Measurements from ENCODE around the gene SLC50A1. TPM values are rescaled to one million over a fixed set of nuclear protein-coding genes. Genes with fewer than 3 reads are reported as not detected.

SLC50A1 gene
- total and polyA plus RNA-seq, 9 of the 15 experiments (the other 6 are each of a cell fraction or from before 2014, with no cell fraction given): 46.5 to 132 (median 91.9) TPM

GRCh38 chr1:155139895-155140629 is 4.4 kb downstream of the SLC50A1 start, which contains the start of gene DPM3 (continued):
- peak; percentile 58; the same call in 1 of the 2 replicates for TF ChIP-seq ILF3 (IDR thresholded peaks at IDR 0.05; ENCODE audit: borderline replicate concordance)
- TF ChIP-seq KAT8 (IDR thresholded peaks at IDR 0.05; ENCODE audit: low read depth): no peak
- TF ChIP-seq MYBL2 (IDR thresholded peaks at IDR 0.05; ENCODE audit: low read depth): no peak
- no peak for TF ChIP-seq MYBL2 (CRISPR knock-in tag; IDR thresholded peaks at IDR 0.05; ENCODE audit: borderline replicate concordance)
- 0 out of 2 replicates have a peak, but pooled peaks have one; percentile 20 for TF ChIP-seq PRMT5 (CRISPR knock-in tag; IDR thresholded peaks at IDR 0.05)
- no peak for TF ChIP-seq ZNF449 (CRISPR knock-in tag; IDR thresholded peaks at IDR 0.05)
- TF ChIP-seq, protein P1, sequence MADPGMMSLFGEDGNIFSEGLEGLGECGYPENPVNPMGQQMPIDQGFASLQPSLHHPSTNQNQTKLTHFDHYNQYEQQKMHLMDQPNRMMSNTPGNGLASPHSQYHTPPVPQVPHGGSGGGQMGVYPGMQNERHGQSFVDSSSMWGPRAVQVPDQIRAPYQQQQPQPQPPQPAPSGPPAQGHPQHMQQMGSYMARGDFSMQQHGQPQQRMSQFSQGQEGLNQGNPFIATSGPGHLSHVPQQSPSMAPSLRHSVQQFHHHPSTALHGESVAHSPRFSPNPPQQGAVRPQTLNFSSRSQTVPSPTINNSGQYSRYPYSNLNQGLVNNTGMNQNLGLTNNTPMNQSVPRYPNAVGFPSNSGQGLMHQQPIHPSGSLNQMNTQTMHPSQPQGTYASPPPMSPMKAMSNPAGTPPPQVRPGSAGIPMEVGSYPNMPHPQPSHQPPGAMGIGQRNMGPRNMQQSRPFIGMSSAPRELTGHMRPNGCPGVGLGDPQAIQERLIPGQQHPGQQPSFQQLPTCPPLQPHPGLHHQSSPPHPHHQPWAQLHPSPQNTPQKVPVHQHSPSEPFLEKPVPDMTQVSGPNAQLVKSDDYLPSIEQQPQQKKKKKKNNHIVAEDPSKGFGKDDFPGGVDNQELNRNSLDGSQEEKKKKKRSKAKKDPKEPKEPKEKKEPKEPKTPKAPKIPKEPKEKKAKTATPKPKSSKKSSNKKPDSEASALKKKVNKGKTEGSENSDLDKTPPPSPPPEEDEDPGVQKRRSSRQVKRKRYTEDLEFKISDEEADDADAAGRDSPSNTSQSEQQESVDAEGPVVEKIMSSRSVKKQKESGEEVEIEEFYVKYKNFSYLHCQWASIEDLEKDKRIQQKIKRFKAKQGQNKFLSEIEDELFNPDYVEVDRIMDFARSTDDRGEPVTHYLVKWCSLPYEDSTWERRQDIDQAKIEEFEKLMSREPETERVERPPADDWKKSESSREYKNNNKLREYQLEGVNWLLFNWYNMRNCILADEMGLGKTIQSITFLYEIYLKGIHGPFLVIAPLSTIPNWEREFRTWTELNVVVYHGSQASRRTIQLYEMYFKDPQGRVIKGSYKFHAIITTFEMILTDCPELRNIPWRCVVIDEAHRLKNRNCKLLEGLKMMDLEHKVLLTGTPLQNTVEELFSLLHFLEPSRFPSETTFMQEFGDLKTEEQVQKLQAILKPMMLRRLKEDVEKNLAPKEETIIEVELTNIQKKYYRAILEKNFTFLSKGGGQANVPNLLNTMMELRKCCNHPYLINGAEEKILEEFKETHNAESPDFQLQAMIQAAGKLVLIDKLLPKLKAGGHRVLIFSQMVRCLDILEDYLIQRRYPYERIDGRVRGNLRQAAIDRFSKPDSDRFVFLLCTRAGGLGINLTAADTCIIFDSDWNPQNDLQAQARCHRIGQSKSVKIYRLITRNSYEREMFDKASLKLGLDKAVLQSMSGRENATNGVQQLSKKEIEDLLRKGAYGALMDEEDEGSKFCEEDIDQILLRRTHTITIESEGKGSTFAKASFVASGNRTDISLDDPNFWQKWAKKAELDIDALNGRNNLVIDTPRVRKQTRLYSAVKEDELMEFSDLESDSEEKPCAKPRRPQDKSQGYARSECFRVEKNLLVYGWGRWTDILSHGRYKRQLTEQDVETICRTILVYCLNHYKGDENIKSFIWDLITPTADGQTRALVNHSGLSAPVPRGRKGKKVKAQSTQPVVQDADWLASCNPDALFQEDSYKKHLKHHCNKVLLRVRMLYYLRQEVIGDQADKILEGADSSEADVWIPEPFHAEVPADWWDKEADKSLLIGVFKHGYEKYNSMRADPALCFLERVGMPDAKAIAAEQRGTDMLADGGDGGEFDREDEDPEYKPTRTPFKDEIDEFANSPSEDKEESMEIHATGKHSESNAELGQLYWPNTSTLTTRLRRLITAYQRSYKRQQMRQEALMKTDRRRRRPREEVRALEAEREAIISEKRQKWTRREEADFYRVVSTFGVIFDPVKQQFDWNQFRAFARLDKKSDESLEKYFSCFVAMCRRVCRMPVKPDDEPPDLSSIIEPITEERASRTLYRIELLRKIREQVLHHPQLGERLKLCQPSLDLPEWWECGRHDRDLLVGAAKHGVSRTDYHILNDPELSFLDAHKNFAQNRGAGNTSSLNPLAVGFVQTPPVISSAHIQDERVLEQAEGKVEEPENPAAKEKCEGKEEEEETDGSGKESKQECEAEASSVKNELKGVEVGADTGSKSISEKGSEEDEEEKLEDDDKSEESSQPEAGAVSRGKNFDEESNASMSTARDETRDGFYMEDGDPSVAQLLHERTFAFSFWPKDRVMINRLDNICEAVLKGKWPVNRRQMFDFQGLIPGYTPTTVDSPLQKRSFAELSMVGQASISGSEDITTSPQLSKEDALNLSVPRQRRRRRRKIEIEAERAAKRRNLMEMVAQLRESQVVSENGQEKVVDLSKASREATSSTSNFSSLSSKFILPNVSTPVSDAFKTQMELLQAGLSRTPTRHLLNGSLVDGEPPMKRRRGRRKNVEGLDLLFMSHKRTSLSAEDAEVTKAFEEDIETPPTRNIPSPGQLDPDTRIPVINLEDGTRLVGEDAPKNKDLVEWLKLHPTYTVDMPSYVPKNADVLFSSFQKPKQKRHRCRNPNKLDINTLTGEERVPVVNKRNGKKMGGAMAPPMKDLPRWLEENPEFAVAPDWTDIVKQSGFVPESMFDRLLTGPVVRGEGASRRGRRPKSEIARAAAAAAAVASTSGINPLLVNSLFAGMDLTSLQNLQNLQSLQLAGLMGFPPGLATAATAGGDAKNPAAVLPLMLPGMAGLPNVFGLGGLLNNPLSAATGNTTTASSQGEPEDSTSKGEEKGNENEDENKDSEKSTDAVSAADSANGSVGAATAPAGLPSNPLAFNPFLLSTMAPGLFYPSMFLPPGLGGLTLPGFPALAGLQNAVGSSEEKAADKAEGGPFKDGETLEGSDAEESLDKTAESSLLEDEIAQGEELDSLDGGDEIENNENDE (IDR thresholded peaks at IDR 0.05; ENCODE audit: low read depth, low read length): no peak
- peak; percentile 84 for TF ChIP-seq TAF1 (IDR thresholded peaks at IDR 0.05; ENCODE audit: control insufficient read depth, extremely low read depth, insufficient read depth, low read length, severe bottlenecking)
- TF ChIP-seq OTX1 (CRISPR knock-in tag; IDR thresholded peaks at IDR 0.05): peak; percentile 87; the same call in 1 of the 2 replicates
- TF ChIP-seq MTA3 (IDR thresholded peaks at IDR 0.05; ENCODE audit: borderline replicate concordance): no peak; the same call in 1 of the 2 replicates
- no peak for TF ChIP-seq KLF1 (tag; IDR thresholded peaks at IDR 0.05)
- TF ChIP-seq RFX7 (CRISPR knock-in tag; IDR thresholded peaks at IDR 0.05): no peak
- no peak for TF ChIP-seq ZC3H11A (IDR thresholded peaks at IDR 0.05; ENCODE audit: low read depth, low read length)
- no peak for TF ChIP-seq RUNX1 (IDR thresholded peaks at IDR 0.05; ENCODE audit: low read depth)
- no peak for TF ChIP-seq BRD9 (IDR thresholded peaks at IDR 0.05; ENCODE audit: low read depth, partially characterized antibody)

All from K562 (cell line).